ENCODE data around the gene MYL7.

MYL7 gene

DNA sequence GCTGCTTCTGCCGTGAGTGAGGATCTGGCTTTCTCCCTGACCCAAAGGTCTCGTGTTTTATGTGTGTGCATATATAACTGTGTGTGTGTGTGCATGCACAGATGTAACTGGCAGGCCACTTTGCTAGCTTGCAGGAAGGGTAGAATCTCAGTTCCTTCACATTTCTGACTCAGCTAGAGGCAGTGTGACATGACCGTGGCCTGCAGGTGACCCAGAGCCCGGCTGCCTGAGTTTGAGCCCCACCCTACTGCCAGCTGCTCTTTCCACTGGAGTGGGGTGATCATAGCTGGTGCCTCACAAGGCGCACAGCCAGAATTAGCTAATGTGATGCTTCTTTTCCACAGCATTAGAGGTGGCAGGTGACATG, 9.3 kb upstream of the MYL7 start:
- no peak for DNase-seq (ENCODE audit: low spot score)

DNA sequence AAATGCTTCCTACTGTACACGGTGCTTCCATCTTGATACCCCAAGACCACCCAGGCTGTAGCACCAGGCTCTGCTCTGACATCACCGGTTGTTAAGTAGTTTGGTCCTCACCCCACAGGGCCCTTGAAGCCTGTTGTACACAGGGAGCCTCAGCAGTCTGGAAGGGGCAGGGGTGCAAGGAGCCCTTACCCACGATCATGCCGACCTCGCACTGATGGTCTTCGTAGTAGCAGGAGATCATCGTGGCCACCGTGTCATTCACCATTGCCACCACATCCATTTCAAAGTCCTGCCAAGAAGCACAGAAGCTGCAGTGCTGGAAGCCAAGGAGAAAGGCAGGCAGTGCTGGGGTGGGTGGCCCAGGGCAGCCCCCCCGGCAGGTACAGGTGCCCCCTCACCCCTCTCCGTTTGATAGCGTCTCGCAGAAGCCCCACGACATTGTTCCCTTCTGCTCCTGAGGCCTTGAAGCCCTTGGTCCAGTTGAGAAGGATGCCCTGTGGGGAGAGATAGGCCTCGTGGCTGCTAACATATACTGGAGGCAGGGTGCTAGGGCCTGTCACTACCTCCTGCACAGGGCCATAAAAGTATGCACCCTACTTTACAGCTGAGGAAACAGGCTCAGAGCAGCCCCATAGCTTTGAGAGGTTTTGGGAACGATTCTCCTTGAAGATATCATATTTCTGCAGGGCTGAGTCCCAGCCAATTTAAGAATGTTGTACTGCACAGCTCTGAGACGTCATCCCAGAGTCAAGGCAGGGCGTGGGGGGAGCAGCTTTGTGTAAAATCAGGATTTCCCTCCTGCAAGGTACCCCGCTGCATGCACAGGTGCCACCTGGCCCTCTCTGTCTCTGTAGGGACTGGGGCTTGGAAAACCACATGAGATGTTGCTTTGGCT, 8.7 kb upstream of the MYL7 start:
- DNase-seq (ENCODE audit: low spot score), result no peak

DNA sequence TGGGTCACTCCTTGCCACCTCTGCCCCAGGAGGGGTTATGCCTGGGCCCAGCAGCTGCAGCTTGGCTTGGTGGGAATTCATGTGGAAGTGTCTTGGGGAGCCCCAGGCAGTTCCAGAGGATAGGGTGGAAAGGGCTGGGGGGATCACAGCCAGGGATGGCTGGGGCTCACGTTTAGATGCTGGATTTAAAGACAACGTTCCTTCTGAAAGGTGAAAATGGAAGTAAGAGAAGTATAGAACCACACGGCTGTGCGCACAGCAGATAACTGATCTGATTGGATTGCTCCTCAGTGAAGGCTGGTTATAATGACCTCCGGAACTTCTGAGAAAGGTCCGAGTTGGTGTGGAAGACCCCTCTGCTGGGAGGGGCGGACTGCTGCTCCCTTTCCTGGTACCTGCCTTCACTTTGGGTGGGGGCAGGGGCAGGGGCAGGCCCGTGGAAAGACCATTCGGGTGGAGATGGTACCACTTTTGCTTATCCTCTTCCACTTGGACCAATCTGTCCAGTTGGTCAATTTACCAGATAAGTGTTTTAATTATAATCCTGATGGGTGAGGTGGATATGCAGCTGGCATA, 7.9 kb upstream of the MYL7 start:
- no peak for DNase-seq (ENCODE audit: low spot score)

DNA sequence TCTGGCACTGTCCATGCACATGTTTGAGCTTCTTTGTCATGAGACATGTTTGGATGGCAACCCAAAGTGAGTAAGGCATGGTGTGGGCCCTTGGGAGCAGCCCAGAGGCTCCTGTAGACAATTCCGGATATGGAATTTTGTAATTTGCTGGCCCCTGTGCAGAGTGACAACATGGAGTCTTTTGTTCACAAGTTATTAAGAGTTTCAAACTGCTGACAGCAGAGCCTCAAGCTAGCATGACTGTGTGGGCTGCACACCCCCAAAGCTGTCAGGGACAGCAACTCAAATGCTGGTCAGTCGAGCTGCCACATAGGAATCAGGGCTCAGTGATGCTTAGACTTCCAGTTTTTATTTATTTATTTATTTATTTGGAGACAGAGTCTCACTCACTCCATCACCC, 7.0 kb upstream of the MYL7 start:
- no peak for DNase-seq (ENCODE audit: low spot score)

DNA sequence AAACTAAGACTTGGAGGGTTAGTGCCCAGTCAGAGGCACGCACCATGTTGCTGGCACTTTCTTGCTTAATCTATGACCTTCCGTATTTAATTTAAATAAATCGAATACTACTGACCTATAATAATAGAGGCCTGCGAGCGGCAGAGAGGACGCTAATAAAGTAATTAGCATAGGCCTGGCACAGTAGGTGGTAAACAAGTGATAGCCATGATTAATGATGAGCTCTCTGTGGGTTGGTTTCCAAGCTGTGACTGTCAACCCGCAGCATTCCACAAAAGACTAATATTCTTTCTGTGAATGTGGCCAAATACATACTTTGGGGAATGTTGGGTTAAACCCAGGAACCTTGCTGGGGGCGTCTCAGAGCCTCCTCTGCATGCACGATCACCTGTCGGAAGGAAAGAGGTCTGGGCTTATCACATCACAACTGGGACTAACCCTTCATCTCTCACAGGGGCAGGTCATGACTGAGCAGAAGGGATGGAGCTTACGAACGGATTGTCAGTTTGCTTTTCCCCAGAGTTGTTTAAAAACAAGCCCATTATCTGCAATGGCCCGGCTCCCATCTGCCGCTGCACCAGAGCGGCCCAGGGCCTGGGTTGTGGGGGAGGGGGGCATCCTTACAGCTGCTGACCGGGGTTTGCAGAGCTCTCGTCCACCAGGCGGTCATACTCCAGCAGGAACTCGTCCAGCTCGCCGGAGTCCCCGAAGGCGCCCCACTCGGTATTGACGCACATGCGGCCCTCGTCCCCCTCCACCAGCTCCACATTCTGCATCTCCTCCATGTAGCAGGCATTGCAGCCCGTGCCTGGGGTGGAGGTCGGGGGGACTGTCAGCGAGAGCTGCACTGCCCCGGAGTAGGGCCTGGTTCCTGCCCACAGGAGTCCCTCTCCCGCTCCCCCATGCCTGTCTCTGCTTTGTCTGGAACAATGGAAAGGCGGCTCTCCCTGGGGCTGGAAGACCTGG, 6.2 kb upstream of the MYL7 start:
- no peak for DNase-seq (ENCODE audit: low spot score)

DNA sequence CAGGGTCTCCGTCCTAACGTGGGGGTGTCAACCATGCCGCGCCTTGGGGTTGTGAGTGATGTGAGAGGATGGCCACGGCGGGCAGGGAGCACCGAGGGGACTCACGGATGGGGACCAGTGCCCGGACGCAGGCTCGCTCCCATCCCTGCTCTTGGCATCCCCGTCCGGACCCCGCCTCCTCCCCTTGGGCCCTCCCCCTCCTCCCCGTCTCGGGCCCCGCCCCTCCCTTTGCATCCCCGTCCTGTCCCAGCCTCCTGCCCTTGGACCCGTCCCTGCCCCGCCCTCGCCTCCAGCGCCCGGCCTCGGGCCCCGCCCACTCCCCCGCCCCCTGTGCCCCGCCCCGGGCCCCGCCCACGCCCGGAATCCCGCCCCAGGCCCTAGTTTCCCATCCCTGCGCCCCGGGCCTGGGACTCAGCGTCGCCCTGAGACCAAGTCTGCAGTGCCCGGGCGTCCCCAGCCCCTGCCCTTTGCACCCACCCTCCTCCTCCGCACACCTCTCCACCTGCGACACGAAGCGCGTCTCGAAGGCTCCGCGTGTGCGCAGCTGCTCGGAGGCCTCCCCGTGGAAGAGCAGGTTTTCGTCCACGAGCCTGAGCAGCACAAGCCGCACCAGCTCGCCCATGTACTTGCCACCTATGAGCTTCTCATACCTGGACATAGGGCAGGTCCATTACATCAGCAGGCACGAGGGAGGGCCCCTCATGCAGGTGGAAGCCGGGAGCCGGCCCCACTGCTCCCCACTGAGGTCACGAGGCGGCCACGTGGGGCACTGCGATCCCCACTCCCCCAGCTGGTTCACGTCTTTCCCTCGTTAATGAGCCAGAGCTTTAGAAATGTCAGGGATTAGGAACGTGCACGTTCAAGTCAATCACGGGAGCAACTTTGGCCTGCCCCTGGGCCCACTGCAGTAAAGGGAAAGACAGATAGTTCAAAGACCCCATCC, 5.1 kb upstream of the MYL7 start:
- DNase-seq (ENCODE audit: low spot score), result peak; percentile 93

DNA sequence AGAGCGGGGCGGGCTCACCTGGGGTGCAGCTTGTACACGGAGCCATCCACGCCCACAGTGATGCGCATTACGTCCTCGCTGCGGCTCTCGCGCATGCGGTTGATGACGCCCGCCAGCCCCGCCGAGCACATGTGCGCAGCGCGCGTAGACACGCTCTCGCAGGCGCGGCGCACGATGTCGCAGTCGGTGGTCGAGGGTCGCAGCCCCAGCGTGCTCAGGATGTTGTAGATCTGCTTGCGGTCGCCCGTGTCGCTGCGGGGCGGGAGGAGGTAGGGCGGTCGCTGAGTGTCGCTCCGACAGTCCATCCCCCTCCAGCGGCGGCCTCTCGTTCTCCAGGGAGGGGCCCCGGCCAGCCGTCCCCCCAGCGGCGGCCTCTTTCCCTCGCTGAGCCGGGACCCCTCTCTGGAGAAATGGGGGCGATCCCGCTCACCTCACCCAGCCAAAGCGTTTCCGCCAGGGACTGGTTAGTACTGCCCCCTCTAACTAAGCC, 4.4 kb upstream of the MYL7 start:
- DNase-seq (ENCODE audit: low spot score), result no peak

DNA sequence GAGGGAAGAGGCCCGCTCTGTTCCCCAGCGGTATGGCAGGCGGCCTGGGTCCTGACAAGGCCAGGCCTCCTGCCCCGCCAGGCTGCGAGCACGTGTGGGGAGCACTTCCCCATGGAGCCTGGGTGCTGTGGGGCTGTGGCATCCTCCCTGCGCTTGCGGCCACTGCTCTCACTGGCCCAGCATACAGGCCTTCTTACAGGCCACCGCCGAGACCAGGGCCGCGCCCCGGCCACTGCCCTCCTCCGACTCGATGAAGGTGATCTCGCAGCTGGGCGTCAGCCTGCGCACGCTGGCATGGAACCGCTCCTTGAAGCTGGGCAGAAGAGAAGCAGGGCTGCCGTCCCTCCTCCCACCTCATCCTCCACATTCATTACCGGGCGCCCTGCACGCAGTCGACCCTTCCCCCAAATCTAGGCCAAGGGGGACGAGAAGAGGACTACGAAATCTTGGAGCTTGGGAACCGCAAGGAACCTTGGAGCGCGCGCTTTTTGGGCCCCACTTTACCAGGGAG, 3.9 kb upstream of the MYL7 start:
- DNase-seq (ENCODE audit: low spot score), result no peak

DNA sequence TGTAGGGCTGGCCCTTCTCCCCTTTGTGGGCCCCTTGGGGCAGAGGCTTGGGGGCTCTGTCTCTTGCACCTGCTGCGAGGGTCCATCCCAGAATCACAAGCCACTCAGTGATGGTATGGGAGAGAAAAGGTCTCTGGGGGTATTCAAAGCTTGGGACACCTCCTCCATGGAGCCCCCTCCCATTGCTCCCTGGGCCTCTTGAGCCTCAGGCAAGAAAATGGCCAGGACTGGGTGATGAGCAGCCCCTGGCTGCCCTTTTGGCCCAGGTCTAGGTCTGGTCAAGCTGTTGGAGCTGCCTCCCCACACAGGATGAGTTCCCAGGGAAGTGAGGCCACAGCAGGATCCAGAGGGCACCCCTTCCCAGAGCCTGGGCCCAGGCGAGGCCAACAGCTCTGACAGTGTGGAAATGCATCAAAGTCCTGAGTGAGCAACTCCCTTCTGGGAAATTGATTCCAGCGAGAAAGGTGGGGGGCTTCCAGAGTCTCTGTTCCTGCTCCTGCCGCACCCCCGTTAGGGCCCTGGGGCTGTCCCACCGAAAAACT, 3.4 kb upstream of the MYL7 start:
- no peak for DNase-seq (ENCODE audit: low spot score)

DNA sequence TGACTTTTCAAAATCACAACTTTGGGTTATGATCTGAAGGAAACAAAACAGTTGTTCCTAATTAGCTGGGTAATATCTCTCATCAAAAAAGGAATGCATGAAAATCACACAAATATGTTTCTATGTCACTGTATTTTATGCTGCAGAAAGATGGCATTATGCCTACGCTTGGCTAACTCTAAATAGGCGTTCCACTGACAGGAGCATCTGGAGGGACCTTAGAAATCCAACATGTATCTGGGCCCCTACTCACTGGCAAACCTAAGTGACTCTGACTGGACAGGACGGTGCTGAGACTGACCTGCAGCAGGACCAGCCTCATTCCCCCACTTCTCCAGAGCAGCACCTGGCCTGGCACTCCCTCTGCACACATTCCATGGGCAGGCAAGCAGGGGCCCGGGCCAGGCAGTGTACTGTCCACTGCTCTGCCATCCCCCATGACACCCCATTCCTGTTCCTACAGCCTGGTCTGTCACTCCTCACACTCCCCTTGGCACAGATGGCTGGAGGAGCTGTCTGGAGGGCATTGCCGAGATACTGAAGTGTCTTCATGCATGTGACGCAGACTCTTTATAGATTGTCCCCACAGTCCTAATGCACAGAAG, 2.6 kb upstream of the MYL7 start:
- no peak for DNase-seq (ENCODE audit: low spot score)

DNA sequence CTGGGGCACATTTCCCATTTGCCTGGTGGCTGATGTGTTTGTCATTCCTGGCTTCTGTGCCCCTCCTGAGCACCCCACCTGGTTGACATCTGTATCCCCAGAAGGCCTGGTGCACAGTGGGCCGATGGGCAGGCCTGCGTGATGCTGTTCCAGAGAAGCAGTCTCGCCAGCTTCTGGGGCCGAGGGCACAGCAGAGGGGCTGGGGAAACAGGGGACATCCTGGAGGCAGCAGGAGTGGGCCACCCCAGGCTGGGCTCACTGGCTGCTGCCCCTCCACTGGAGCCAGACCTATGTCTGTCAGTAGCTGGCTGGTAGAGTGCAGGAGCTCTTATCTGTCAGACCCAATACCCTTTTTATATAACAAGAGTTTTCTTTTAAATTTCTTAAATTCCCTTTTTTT, 896 bp upstream of the MYL7 start:
- no peak for DNase-seq (ENCODE audit: low spot score)

DNA sequence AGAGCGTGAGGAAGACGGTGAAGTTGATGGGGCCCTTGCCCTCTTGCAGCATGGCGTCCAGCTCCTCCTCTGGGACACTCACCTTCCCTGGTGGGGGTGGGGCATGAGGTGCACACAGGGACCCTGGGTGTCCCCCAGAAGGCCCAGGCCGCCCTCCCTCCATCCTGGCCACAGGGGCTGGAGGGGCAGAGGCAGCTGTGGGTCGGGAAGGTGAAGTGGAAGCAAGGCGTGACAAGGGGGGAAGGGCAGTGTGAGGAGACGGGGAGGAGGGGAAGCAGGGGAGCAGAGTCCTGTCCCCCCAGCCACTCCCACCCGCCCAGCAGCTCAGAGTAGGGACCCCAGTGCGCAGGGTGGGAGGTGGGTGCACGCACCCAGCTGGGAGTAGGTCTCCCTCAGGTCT, 791 bp downstream of the MYL7 start:
- no peak for DNase-seq (ENCODE audit: low spot score)

DNA sequence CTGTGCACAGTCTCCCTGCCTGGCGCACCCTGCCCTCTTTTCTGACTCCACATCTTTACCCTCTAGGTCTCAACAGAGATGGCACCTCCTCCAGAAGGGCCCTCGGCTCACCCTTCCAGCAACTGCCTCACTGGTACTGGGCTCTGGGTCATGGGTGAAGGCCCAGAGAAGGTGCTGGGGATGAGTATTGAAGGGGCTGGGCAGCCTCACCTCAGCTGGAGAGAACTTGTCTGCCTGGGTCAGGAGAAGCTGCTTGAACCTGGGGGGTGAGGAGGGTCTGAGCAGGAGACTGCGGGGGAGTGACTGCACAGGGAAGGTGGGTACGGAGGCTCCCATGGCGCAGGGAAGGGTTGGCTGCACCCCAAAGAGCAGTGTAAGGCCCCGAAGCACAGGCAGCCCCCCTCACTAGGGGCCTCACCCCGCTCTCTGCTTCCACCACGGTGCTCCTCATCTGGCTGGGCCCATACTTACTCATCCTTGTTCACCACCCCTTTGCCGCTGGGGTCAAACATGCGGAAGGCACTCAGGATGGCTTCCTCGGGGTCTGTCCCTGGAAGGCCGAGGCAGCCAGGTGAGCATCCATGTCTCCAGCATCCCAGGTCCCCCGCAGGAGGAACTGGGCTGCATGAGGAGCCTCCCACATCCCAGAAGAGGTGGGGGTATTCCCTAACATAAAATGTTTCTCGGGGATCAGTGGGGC, 1.7 kb downstream of the MYL7 start:
- no peak for DNase-seq (ENCODE audit: low spot score)

DNA sequence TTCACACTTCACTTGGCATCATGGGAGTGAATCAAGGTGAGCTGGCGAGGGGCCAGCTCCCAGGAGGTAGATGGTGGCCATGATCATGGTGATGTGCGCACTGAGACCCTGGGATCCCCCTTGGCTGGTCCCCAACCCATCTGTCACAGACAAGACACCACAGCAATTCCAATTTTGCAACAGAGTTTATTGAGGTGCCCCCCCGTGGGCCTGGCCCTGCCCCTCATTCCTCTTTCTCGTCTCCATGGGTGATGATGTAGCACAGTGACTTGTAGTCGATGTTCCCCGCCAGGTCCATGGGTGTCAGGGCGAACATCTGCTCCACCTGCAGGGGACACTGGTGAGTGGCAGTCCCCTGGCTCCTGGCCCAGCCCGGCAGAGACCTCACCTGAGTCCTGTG, 2.4 kb downstream of the MYL7 start:
- DNase-seq (ENCODE audit: low spot score), result no peak

DNA sequence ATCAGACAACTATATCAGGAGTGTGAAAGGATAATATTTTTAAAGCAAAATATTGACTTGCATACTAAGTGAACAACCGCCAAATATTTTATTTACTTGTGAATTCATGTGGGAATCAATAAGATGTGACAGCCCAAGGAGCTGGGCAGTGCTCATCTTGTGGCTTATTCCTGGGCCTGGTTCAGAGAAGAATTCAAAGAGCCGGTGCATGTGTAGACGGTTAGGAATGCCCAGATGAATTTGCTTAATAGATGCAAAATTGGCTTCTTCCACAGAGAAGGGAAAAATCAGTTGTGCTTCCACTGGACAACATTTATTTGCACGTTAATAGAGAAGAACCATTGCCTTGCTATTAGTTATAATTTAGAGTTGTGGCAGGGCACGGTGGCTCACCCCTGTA, 4.4 kb downstream of the MYL7 start:
- peak; percentile 49 for DNase-seq (ENCODE audit: low spot score)

DNA sequence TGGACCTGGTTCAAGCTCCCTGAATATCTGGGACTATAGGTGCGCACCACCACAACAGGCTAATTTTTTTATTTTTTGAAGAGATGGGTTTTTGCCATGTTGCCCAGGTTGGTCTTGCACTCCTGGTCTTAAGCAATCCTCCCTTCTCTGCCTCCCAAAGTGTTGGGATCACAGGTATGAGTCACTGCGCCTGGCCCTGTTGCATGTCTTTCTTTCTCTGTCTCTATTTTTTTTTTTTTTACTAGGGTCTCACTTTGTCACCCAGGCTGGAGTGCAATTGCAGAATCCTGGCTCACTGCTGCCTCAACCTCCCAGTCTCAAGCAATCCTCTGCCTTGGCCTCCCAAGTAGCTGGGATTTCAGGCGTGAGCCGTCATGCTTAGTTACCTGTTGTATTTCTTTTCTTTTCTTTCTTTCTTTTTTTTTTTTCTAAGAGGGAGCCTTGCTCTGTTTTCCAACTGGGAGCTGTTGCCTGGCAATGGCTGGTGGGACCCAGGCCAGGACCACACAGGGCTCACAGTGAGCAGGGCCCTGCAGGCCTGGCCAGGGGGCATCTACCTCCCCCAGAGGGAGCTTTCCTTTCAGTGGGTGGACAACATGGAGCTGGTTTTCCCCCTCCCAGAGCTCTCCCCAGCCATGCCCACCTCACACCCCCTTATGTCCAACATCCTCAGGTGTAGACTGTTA, 6.0 kb downstream of the MYL7 start:
- no peak for DNase-seq (ENCODE audit: low spot score)

DNA sequence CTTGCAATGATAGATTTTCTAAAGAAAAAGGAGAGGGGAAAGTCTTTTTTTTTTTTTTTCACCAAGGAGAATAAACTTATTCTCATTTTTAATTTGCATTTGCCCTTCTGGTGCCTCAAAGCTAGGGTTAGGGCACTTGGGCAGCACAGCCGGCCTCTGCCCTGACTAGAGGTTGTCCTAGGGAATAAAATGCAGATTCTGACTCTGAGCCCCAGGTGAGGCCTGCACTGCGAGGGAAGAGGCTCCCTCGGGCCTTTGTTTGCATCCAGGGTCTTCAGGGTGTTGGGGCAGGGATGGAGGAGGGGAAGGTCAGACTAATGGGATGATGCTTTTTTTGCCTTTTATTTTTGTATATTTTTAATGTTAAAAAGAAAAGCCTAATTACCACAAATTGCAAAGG, 7.8 kb downstream of the MYL7 start:
- no peak for DNase-seq (ENCODE audit: low spot score)

DNA sequence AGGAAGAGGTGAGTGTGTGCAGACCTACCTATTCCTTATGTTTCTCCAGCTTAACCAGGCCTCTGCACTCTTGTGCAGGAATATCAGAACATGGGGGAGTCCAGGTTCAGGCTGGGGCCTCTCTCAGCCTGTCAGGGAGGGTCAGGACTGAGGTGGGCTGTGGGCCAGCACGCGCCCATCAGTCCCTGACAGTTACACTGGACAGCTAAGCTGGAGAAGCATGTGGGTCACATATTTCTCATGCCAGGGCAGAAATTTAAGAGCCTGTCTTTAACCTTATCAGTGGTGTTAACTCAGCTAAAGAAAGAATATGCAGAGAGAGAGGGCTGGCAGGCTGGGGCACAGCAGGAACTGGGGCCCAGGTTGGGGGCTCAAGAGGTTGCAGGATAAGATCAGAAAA, 9.1 kb downstream of the MYL7 start:
- DNase-seq (ENCODE audit: low spot score), result no peak

All from AG20443 (cell line).